GM18868 (cell line): Measurements from ENCODE around the gene TADA1.

Source experiments
- ATAC-seq: cut with Tn5 transposase; IDR thresholded peaks from one replicate; pipeline ENCODE4 v1.9.1; 2021; ENCODE audit warnings: mild to moderate bottlenecking, moderate library complexity; ENCODE audit not compliant: unreplicated experiment

The TADA1 gene

DNA sequence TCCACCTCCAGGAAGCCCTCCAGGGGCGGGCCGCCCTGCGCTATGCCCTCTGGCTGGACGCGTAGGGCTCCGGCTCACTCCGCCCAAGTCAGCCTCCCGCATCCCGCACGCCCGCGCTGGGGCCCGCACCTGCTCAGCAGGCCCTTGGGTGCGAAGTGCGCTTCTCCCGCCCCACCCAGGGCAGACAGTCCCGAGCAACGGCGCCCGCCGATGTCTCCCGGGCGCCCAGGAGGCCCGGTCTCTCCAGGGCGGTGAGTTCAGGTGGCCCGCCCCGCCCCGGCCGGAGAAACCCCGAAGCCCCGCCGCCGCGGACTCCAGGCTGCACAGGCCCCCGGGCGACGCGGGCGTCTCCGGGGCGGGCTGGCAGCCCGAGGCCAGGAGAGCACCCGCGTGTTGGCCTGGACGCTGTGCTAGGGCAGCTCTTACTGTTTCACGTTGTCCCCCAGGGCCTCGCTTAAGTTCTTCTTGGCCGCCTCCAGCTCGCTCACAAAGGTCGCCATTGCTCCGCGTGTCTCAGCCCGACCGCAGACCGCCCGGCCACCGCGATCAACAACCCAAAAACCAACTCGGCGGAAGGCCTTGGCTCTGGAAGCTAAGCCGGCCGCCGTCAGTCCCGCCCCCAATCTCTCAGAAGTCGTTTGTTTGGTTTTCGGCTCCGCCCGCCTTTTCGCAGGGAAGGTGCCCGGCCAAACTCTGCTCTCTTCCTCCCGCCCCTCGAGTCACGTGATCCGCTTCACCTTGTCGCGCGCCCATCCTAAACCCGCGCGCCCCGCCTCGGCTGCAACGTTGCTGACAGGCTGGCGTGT, at the start of gene TADA1:
Gene TADA1, minus strand, starts transcription at position 531 of the 806 bp plus-strand sequence. Its CDS starts 31 bp downstream, at position 500.
- peak; percentile 86 for ATAC-seq

DNA sequence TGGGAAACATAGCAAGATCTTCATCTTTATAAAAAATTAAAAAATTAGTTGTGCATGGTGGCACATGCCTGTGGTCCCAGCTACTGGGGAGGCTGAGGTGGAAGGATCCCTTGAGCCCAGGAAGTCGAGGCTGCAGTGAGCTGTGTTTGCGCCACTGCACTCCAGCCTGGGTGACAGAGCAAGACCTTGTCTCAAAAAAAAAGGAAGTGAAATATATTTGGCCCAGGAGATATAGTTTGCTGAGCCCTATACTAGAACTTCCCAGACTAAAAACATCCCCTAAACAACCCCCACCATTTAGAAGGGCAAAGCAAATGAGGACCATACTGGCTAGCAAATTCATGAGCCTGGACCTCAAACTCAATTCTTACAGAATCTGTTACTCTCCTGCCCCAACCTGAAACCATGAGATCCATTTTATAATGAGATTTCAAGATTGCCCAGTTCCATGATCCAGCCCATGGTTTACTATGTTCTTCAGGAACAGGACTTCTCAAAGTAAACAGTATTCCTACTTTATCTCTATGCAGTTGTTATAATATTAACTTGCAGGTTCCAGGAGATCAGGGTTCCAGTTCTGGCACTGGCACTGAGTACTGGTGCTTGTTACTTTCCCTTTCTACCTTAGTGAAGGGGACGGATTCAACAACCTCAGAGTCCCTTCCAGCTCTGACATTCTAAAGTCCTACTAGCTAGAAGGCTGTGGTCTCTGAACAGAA, 48.9 kb upstream of the TADA1 start:
- ATAC-seq, result peak; percentile 94

- no peak for ATAC-seq
Observed at GRCh38 chr1:166920561-166921475, 44.8 kb upstream of the TADA1 start.

DNA sequence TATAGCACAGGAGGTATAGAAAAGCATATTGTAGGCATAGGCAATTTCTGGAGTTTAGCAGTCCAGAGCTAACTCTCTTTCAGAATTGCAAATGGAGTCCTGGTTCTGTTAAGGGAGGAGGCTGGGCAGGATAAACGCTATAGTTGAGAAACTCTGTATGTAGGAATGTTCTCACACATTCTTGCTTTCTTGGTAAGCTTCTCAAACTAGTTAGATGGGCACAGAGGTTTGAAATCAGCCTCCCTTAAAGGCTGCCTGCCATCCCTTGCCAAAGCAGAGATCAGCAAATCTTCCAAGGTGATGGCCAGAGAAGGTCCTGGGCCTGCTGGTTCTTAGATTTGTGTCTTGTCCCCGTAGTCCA, 42.9 kb upstream of the TADA1 start:
- no peak for ATAC-seq

DNA sequence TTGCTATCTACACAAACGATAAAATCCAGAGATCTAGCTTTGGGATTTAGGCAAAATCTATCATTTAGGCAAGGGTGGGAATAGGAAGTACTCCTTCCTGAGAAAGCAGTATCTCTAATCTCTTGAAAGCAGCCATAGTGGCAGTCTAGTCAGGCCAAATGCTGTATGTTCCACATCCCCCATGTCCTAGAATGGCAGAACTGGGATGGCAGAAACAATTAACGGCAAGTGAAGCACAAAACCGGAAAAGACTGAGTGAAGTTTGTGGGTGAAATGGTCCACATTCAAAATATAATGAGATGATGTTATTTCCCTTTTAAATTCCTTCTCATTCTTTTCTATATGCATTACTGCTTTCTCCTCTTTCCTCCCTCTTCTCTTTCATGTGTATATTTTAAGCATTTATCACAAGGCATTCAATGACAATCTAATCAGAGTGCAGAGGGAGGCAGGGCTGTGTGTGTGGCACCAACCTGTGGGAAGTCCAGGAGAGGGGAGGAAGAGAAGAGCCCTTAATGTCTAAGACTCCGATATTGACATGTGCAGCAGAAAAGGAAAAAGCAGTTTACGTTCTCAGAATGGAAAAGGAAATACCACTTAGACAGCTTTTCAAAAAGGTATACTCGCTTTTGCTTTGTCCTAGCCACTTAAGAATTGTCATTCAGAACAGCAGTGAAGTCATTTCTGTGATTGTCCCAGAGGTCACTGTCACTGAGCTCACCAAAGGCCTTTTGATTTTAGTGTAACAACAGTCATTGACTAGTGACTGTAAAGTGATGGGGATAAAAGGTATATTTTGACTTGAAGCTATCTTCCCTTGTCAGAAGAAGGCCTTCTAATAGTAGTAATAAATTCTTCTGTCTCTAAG, 42.3 kb upstream of the TADA1 start:
- no peak for ATAC-seq

- no peak for ATAC-seq
Observed at GRCh38 chr1:166915941-166916340, 39.9 kb upstream of the TADA1 start.

- ATAC-seq, result no peak
Observed at GRCh38 chr1:166915042-166915441, 39.0 kb upstream of the TADA1 start.

GRCh38 chr1:166914111-166914510, 38.0 kb upstream of the TADA1 start:
- no peak for ATAC-seq

DNA sequence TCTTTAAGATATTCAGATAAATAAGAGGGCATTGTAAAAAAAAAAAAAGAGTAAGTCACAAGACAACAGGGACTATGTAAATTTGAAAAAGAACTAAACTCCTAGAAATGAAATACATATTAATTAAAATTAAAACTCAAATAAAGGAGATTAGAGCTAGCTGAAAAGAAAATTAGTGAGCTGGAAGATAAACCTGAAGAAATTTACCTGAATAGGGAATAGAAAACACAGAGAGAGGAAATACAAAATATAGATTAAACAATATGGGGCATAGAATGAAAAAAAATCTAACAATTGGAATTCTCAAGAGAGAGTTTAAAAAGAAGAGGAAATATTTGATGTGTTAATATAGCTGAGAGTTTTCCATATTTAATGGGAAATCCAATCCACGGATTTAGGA, 35.6 kb upstream of the TADA1 start:
- ATAC-seq, result no peak

GRCh38 chr1:166910396-166910994, 34.4 kb upstream of the TADA1 start:
- ATAC-seq, result peak; percentile 96

DNA sequence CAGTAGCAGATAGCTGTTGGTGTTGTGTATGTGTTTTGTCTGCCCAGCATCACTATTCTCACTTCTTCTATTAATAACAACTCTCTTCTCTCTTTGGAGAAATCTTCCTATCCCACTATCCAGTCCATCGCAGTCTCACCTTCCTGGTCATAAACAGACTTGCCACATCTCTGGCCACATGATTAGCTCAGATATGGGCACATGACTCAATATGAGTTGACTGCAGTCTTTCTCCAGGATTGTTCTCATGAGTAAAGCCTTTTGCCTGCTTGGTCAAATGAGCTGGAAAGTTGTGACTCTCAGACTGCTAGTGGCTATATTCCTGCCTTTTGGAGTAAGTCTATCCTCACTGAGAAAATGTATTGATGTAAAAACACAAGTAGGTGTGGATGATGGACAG, 32.9 kb upstream of the TADA1 start:
- ATAC-seq, result no peak

GRCh38 chr1:166907763-166908162, 31.7 kb upstream of the TADA1 start:
- peak; percentile 55 for ATAC-seq

DNA sequence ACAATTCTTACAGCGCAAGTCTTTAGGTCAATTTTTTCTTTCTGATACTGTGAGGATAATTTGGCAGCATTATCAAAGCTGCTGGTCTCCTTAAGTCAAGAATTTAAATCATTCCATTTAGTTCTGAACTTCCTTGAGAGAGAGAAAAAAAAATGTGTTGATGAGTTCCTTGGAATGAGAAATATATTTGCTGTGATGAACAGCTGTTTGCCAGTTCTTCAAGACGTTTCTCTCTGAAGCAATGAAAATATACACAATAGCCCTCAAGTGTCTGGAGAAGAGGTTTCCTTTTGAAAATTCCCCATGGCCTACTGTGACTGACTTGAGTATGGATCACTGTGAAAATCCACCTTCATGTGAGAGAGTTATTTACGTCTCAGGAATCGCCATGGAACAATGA, 31.0 kb upstream of the TADA1 start:
- no peak for ATAC-seq

- ATAC-seq, result no peak
Observed at GRCh38 chr1:166906647-166907046, 30.6 kb upstream of the TADA1 start.

DNA sequence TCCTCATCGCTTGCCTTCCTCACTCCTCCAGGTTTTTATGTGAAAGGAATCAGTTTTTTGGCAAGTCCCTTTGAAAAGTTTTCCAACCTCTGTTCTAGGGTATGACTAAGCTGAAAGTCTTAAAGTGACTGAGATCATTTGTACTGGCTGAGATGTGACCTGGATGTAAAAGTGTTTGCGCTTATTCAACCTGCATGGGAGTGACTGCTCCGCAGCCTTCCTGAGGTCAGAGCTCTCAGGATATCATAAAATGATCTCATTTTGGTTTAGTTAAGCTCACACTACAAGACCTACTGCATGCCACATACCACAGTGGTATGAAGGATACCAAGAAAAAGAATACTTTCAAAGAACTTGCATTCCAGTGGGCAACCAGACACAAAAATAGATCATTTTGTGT, 29.8 kb upstream of the TADA1 start:
- ATAC-seq, result no peak

- no peak for ATAC-seq
Observed at GRCh38 chr1:166905136-166905535, 29.1 kb upstream of the TADA1 start.

DNA sequence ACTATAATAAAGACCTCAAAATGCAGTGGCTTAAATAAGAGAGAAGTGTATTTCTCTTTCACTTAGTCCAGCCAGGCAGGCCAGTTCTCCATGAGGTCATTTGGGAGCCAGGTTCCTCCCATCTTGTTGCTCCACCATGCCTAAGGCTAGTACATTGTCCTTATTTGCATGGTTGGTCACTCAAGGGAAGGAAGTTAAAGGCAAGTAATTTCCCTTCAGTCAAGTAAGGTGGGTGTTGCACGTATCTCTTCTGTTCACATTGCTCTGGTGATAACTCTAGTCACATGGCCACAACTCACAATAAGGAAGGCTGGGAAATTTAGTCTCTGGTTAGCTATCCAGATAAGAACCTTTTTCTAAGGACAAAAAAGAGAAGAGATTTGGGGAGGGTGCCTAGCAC, 27.2 kb upstream of the TADA1 start:
- no peak for ATAC-seq

GRCh38 chr1:166902279-166902678, 26.2 kb upstream of the TADA1 start:
- ATAC-seq, result no peak

- ATAC-seq, result no peak
Observed at GRCh38 chr1:166900987-166901386, 24.9 kb upstream of the TADA1 start.

- no peak for ATAC-seq
Observed at GRCh38 chr1:166899769-166900168, 23.7 kb upstream of the TADA1 start.
